Psoas muscle (tissue), 8 donors: ENCODE results near the gene COL7A1. TPM values are rescaled to one million over a fixed set of nuclear protein-coding genes. Genes with fewer than 3 reads are reported as not detected.

Experiments used
- ATAC-seq, 4 donors: fragments of 200-7000 bp; cut with Tn5 transposase; one replicate each; pipeline ENCODE4 v1.9.1; 2020; ENCODE audit warnings: moderate library complexity in 3 of 4, mild to moderate bottlenecking in 2 of 4
- DNase-seq, 2 donors: peaks; one replicate each; pipeline ENCODE4 v3.0.0-alpha.2; 2020
- H3K27ac ChIP-seq: fragments of 200-600 bp; one replicate; pipeline ENCODE4 v1.8.0; 2022
- H3K27me3 ChIP-seq, 3 donors: fragments of 200-600 bp in 1 of 3; one replicate each; pipeline versions ENCODE4 v1.6.1 to v1.8.0; 2013 to 2022; ENCODE audit warnings: low read length in 2 of 3, mild to moderate bottlenecking in 2 of 3, moderate library complexity in 1 of 3; ENCODE audit not compliant: insufficient read depth in 3 of 3
- H3K36me3 ChIP-seq, 2 donors: fragments of 200-600 bp in 1 of 2; one replicate each; pipeline versions ENCODE4 v1.6.1 to v1.8.0; 2013 to 2022; ENCODE audit warnings: low read depth in 1 of 2, mild to moderate bottlenecking in 1 of 2, moderate library complexity in 1 of 2; ENCODE audit not compliant: insufficient read depth in 1 of 2
- H3K4me1 ChIP-seq: fragments of 200-600 bp; one replicate; pipeline ENCODE4 v1.8.0; 2022
- H3K4me3 ChIP-seq: fragments of 200-600 bp; one replicate; pipeline ENCODE4 v1.8.0; 2022; ENCODE audit warnings: mild to moderate bottlenecking
- H3K9me3 ChIP-seq: fragments of 200-600 bp; one replicate; pipeline ENCODE4 v1.8.0; 2022
- CTCF ChIP-seq: fragments of 200-600 bp; IDR thresholded peaks from one replicate; pipeline ENCODE4 v1.8.0; 2022; ENCODE audit warnings: antibody characterized with exemption
- WGBS, 3 donors: extraction: QIAGEN DNeasy Blood & Tissue Kit; methylation state at CpG; one replicate each; pipeline versions ENCODE4 v1.1.6 to v1.1.7; 2013; 5-methylcytosine and 5-hydroxymethylcytosine counted together
- intact Hi-C, 2 donors: fragments of 100-400 bp; cut with DNase I; formaldehyde crosslinking; loops; one replicate each; pipeline versions ENCODE4 v1.11.0 to v1.14.2; 2022
- polyA plus RNA-seq, 3 donors: library from polyadenylated mRNA; stranded (reverse); fragments of 200-250 nt; gene quantifications; one replicate each; pipeline ENCODE4 v1.2.3, GENCODE V29; 2013
- total RNA-seq, 4 donors: library from RNA; stranded (reverse); fragmentation: NEBNext Ultra II Directional in 2 of 4; extraction: Animal tissue kit (Norgen Biotek cat#: 25700) in 2 of 4; gene quantifications; one replicate each; pipeline versions ENCODE4 v1.2.1 to v1.2.4, GENCODE V29; 2021 to 2023
- donor health status: healthy with polysubstance abuse.
- donor health status: DM: no; HTN: no; CAD: no; lungs with moderate emphysema.
- donor health status: Bipolar disorder and iron deficiency.
- donor health status: healthy.
- donor health status: DM: yes; HTN: yes; CAD: no.
- donor health status: DM: no; HTN: no; CAD: no.
- donor health status: DM: no; HTN: no; CAD: no.
- donor health status: DM: yes; HTN: yes; CAD: no.

The COL7A1 gene
- total and polyA plus RNA-seq, 7 donors: 1.6 to 22.2 (median 5.1) TPM

GRCh38 chr3:48573973-48574585 lies 21.1 kb downstream of the COL7A1 start:
- Histone ChIP-seq H3K4me3 (no peak overlapping the region), H3K27ac (no peak overlapping the region), H3K9me3 (no peaks in the 10 kb centered on the region), H3K27me3 (no peaks in the 10 kb centered on the region), H3K4me1 (no peaks in the 10 kb centered on the region), H3K36me3 (peaks cover 0 to 13% of the 10 kb centered on the region in 2 donors)
- intact Hi-C loops: no loop called here
- DNase-seq: no peak
- ATAC-seq: no peak
- WGBS, 3 donors: 91 to 97% (median 91%) methylated on average over 10 of the region's 10 CpGs
- TF ChIP-seq CTCF: no peak

GRCh38 chr3:48572517-48572916 lies 22.6 kb downstream of the COL7A1 start:
- no peaks in the 10 kb centered on the region for H3K4me1 ChIP-seq
- no peaks in the 10 kb centered on the region for H3K27me3 ChIP-seq
- no peak overlapping the region for H3K27ac ChIP-seq
- peaks cover 0 to 11% of the 10 kb centered on the region in 2 donors for H3K36me3 ChIP-seq
- DNase-seq (no peak), ATAC-seq (no peak)
- intact Hi-C loops: no loop called here
- TF ChIP-seq CTCF: no peak
- H3K4me3 ChIP-seq: no peak overlapping the region
- WGBS, 3 donors: 68 to 86% (median 82%) methylated on average over 6 to 7 of the region's 7 CpGs
- no peaks in the 10 kb centered on the region for H3K9me3 ChIP-seq

GRCh38 chr3:48571938-48572337 lies 23.2 kb downstream of the COL7A1 start:
- 79 to 84% (median 83%) methylated on average over 12 of the region's 12 CpGs for WGBS, 3 donors
- no peak for TF ChIP-seq CTCF
- intact Hi-C loops: no loop called here

GRCh38 chr3:48569808-48570450 lies 25.2 kb downstream of the COL7A1 start:
- no peaks in the 10 kb centered on the region for H3K4me1 ChIP-seq
- no peaks in the 10 kb centered on the region for H3K27me3 ChIP-seq
- DNase-seq (no peak), ATAC-seq (no peak)
- no peak overlapping the region for H3K27ac ChIP-seq
- no peaks in the 10 kb centered on the region for H3K9me3 ChIP-seq
- intact Hi-C loops: no loop called here
- H3K36me3 ChIP-seq: no peaks in the 10 kb centered on the region
- 88 to 92% (median 89%) methylated on average over 15 to 18 of the region's 18 CpGs for WGBS, 3 donors
- H3K4me3 ChIP-seq: no peak overlapping the region
- TF ChIP-seq CTCF: no peak

More at GRCh38 chr3:48571938-48572337, 23.2 kb downstream of the COL7A1 start:
- Histone ChIP-seq H3K4me1 (no peaks in the 10 kb centered on the region), H3K9me3 (no peaks in the 10 kb centered on the region), H3K4me3 (no peak overlapping the region), H3K36me3 (peaks cover 0 to 6% of the 10 kb centered on the region in 2 donors), H3K27me3 (no peaks in the 10 kb centered on the region), H3K27ac (no peak overlapping the region)
- ATAC-seq: no peak
- DNase-seq: no peak
